Activated T-cell treated with anti-CD3 and anti-CD28 coated beads, Interleukin-2, amount 50 U/mL, for 72 hours (primary cell): ENCODE data around the gene ZSCAN25. TPM values are rescaled to one million over a fixed set of nuclear protein-coding genes. Genes with fewer than 3 reads are reported as not detected.
"Not testable (repeated sequence)": the region's sequence is repeated elsewhere in the genome, so short reads cannot be mapped to it uniquely, and the experiment has no call there.

Experiments used
- ATAC-seq, 2 donors: fragments of 150-1000 bp; cut with Tn5 transposase; replicated peaks in 1 of 2; 2 replicates each; pipeline ENCODE4 v1.10.0; 2021; ENCODE audit warnings: moderate library complexity in 2 of 2, mild to moderate bottlenecking in 1 of 2
- DNase-seq, 2 donors: peaks; one replicate each; pipeline ENCODE4 v3.0.0; 2021 to 2022; ENCODE audit warnings: mixed read lengths in 1 of 2
- H3K27ac Mint-ChIP-seq: one replicate; pipeline ENCODE4 v1.8.0; 2022; ENCODE audit warnings: mild to moderate bottlenecking, moderate library complexity, mixed read lengths
- H3K27me3 Mint-ChIP-seq: one replicate; pipeline ENCODE4 v1.8.0; 2022; ENCODE audit warnings: low read depth, mixed read lengths
- H3K36me3 Mint-ChIP-seq, 2 donors: one replicate each; pipeline ENCODE4 v1.8.0; 2022; ENCODE audit warnings: mixed read lengths in 2 of 2, mild to moderate bottlenecking in 1 of 2; ENCODE audit not compliant: insufficient read depth in 2 of 2
- H3K4me1 Mint-ChIP-seq: one replicate; pipeline ENCODE4 v1.8.0; 2022; ENCODE audit warnings: low read depth, mixed read lengths
- H3K4me3 Mint-ChIP-seq, 2 donors: one replicate each; pipeline ENCODE4 v1.8.0; 2022; ENCODE audit warnings: mild to moderate bottlenecking in 2 of 2, mixed read lengths in 2 of 2, moderate library complexity in 2 of 2
- H3K9me3 Mint-ChIP-seq, 2 donors: one replicate each; pipeline ENCODE4 v1.8.0; 2022; ENCODE audit warnings: mixed read lengths in 2 of 2
- total RNA-seq, 2 donors: library from RNA; stranded (reverse); gene quantifications; one replicate each; pipeline ENCODE4 v1.2.3, GENCODE V29; 2022

ZSCAN25 gene
- total RNA-seq, 2 donors from 2014 or later = 32.4 to 35.6 TPM

DNA sequence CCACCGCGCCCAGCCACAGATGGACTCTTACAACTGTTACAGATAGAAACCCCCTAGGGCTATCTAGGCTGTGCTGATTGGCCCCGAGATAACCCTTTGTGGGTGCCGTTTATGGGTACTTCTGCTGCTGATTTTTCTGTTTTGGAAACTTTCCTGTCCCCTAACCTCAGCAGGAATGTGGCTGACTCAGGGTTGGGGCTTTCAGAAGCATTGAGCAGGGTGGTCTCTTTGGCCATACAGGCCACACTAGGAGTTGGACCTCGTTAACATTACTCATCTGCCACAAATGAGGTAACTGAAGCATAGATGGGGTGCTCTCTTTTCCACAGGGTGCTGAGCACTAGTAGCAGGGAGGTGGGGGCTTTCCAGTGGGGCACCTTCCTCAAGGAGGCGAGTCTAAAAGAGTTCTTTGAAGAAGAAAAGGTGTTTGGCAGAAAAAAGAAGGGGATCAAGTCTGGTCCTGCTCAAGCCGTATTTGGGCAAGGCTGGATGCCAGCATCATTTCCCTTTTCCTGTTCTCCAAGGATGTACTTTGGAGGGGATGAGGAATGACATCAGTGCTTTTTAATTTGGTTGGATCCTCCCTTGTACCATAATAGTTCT is 6.4 kb downstream of the ZSCAN25 start:
- DNase-seq = peak; percentile 35 to 66
- H3K36me3 Mint-ChIP-seq = peaks cover 32 to 66% of the 10 kb centered on the region in 2 donors
- H3K4me1 Mint-ChIP-seq = peaks cover 87% of the 10 kb centered on the region
- H3K9me3 Mint-ChIP-seq = no peaks in the 10 kb centered on the region
- H3K27ac Mint-ChIP-seq = peak overlapping the region; percentile 97
- peak; percentile 65 to 70 for ATAC-seq
- no peaks in the 10 kb centered on the region for H3K27me3 Mint-ChIP-seq
- peak overlapping the region; percentile 94 to 97 for H3K4me3 Mint-ChIP-seq

GRCh38 chr7:99623702-99624447 is 7.1 kb downstream of the ZSCAN25 start:
- Mint-ChIP-seq H3K4me3 (peak overlapping the region; percentile 94 to 97), H3K4me1 (peaks cover 87% of the 10 kb centered on the region), H3K36me3 (peaks cover 38 to 68% of the 10 kb centered on the region in 2 donors), H3K27me3 (no peaks in the 10 kb centered on the region), H3K27ac (peak overlapping the region; percentile 97), H3K9me3 (no peaks in the 10 kb centered on the region)
- peak; percentile 62 to 68 for ATAC-seq
- DNase-seq = peak; percentile 61 to 65

- ATAC-seq = peak; percentile 76 to 78
- Mint-ChIP-seq H3K27me3 (no peaks in the 10 kb centered on the region), H3K4me1 (peaks cover 85% of the 10 kb centered on the region), H3K4me3 (peak overlapping the region; percentile 94 to 97), H3K36me3 (peaks cover 38 to 62% of the 10 kb centered on the region in 2 donors), H3K9me3 (no peaks in the 10 kb centered on the region), H3K27ac (peak overlapping the region; percentile 97)
- DNase-seq = peak; percentile 79 to 83
Observed at GRCh38 chr7:99624484-99624883, 7.7 kb downstream of the ZSCAN25 start.

- peaks cover 38 to 65% of the 10 kb centered on the region in 2 donors for H3K36me3 Mint-ChIP-seq
- peaks cover 89% of the 10 kb centered on the region for H3K4me1 Mint-ChIP-seq
- no peak for ATAC-seq
- H3K27ac Mint-ChIP-seq = peak overlapping the region; percentile 97
- peak overlapping the region; percentile 94 to 97 for H3K4me3 Mint-ChIP-seq
- H3K27me3 Mint-ChIP-seq = no peaks in the 10 kb centered on the region
- H3K9me3 Mint-ChIP-seq = no peaks in the 10 kb centered on the region
- peak in 1 of 2 donors; percentile 21 for DNase-seq
Observed at GRCh38 chr7:99625321-99625720, 8.6 kb downstream of the ZSCAN25 start.

DNA sequence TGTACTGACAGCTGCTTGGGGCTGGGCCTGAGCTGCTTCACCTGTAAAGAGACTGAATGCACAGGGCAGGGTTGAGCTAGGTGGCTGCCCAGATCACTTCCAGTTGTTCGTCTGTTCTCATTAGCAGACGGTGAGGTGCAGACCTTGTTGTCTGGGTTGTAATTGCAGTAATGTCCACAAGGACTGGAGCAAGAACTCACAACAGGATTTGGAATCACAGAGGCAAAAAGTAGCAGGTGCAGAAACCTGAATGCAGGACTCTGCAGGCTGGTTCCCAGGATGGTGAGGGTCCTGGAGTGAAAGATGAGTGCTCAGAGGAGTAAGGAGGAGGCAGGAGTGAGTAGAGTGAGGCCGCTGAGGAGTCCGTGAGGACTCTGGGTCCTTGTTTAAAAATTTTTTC is 9.2 kb downstream of the ZSCAN25 start:
- Mint-ChIP-seq H3K9me3 (no peaks in the 10 kb centered on the region), H3K27ac (peak overlapping the region; percentile 97), H3K4me1 (peaks cover 90% of the 10 kb centered on the region), H3K36me3 (peaks cover 40 to 64% of the 10 kb centered on the region in 2 donors), H3K4me3 (peak overlapping the region; percentile 94 to 97), H3K27me3 (no peaks in the 10 kb centered on the region)
- ATAC-seq = no peak
- no peak for DNase-seq

- no peak for ATAC-seq
- Mint-ChIP-seq H3K27ac (peak overlapping the region; percentile 97), H3K4me1 (peaks cover 90% of the 10 kb centered on the region), H3K27me3 (no peaks in the 10 kb centered on the region), H3K36me3 (peaks cover 43 to 61% of the 10 kb centered on the region in 2 donors), H3K4me3 (peak overlapping the region; percentile 94 to 97), H3K9me3 (no peaks in the 10 kb centered on the region)
- DNase-seq = no peak
Observed at GRCh38 chr7:99626661-99627060, 9.9 kb downstream of the ZSCAN25 start.

DNA sequence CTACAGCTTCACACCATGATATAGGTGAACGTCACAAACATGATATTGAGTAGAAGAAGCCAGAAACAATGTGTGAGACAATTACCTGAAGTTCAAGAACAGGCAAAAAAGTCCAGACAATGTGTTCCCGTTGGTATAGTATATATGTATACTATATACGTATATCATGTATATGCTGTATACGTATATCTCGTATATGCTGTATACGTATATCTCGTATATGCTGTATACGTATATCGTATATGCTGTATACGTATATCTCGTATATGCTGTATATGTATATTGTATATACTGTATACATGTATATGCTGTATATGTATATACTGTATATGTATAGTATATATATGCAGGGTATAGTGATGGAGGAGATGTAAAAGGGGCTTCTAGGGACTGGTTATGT is 10.8 kb downstream of the ZSCAN25 start:
- peaks cover 43 to 57% of the 10 kb centered on the region in 2 donors for H3K36me3 Mint-ChIP-seq
- no peaks in the 10 kb centered on the region for H3K27me3 Mint-ChIP-seq
- H3K27ac Mint-ChIP-seq = no peak overlapping the region
- peaks cover 91% of the 10 kb centered on the region for H3K4me1 Mint-ChIP-seq
- H3K9me3 Mint-ChIP-seq = no peaks in the 10 kb centered on the region
- ATAC-seq (no peak), DNase-seq (no peak)
- no peak overlapping the region for H3K4me3 Mint-ChIP-seq

DNA sequence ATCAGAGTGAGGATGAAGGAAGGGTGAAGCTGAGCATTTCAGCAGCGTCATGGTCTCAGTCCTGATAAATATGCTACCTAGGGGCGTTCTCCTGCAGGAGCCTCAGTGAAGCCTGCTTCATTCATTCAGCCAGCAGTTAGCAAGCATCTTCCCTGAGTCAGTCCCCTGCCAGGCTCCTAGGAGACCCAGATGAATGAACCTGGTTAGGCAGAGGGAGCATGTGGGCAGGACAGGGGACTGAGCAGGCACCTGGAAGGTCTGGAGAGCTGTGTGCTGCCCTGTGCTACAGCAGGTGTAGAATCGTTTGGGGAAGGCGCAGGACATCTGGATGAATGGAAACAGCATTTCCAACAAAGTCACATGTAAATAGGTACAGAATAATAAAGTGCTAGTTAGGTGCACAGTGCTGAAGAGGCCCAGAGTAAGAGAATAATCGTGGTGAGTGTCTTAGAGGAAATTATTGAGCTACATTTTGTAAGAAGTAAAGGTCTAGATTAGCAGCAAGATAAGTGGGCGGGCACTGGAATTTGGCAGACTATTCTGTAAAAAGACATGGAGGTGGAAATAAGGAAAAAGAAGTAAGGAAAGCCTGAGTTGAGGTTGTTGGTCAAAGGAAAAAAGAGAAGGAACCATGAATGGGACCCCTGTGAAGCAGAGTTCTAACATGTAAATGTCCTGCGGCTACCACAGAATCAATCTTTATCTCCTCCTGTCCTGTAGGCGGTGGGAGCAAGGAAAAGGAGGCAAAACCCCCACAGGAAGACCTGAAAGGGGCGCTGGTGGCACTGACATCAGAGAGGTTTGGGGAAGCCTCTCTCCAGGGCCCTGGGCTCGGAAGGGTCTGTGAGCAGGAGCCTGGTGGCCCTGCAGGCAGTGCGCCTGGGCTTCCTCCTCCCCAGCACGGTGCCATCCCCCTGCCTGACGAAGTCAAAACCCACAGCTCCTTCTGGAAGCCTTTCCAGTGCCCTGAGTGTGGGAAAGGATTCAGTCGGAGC is 12.0 kb downstream of the ZSCAN25 start:
- no peak for DNase-seq
- peak overlapping the region; percentile 76 for H3K27ac Mint-ChIP-seq
- no peaks in the 10 kb centered on the region for H3K27me3 Mint-ChIP-seq
- peaks cover 87% of the 10 kb centered on the region for H3K4me1 Mint-ChIP-seq
- no peaks in the 10 kb centered on the region for H3K9me3 Mint-ChIP-seq
- H3K4me3 Mint-ChIP-seq = no peak overlapping the region
- peaks cover 36 to 53% of the 10 kb centered on the region in 2 donors for H3K36me3 Mint-ChIP-seq
- ATAC-seq = no peak

- H3K27me3 Mint-ChIP-seq = no peaks in the 10 kb centered on the region
- no peak for DNase-seq
- peak overlapping the region; percentile 44 for H3K27ac Mint-ChIP-seq
- no peak overlapping the region for H3K4me3 Mint-ChIP-seq
- peaks cover 79% of the 10 kb centered on the region for H3K4me1 Mint-ChIP-seq
- H3K36me3 Mint-ChIP-seq = peaks cover 32 to 45% of the 10 kb centered on the region in 2 donors
- H3K9me3 Mint-ChIP-seq = no peaks in the 10 kb centered on the region
- no peak for ATAC-seq
Observed at GRCh38 chr7:99629643-99630042, 12.9 kb downstream of the ZSCAN25 start.

- Mint-ChIP-seq H3K4me3 (peak overlapping the region; percentile 53 to 66), H3K4me1 (peaks cover 72% of the 10 kb centered on the region), H3K27ac (peak overlapping the region; percentile 92), H3K27me3 (no peaks in the 10 kb centered on the region), H3K9me3 (no peaks in the 10 kb centered on the region), H3K36me3 (peaks cover 19 to 37% of the 10 kb centered on the region in 2 donors)
- DNase-seq (peak; percentile 42 to 52), ATAC-seq (peak; percentile 91 to 95)
Observed at GRCh38 chr7:99631295-99632109, 14.8 kb downstream of the ZSCAN25 start.

DNA sequence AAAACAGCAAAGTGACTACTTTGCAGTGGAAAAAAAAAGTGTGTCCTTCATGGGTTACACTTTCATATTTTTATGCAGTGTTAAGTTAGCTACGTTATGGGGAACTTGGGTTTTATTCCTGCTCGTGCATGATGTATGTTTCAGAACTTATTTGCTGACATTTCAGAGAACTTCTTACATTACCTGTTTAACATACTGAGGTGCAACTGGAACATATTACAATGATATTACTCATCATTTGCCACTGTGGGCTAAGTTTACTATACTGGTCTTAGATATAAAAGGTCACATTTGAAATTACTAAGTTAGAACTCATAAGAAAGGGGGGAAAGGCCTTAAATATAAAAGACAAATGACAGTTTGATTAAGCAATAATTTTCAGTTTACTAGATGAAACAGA is 20.7 kb downstream of the ZSCAN25 start:
- ATAC-seq = peak; percentile 89 to 91
- peaks cover 11 to 35% of the 10 kb centered on the region in 2 donors for H3K36me3 Mint-ChIP-seq
- peaks cover 79% of the 10 kb centered on the region for H3K4me1 Mint-ChIP-seq

GRCh38 chr7:99638731-99639130 is 22.0 kb downstream of the ZSCAN25 start:
- no peak for ATAC-seq
- DNase-seq = no peak
- Mint-ChIP-seq H3K36me3 (peaks cover 13 to 30% of the 10 kb centered on the region in 2 donors), H3K27me3 (no peaks in the 10 kb centered on the region), H3K4me1 (peaks cover 73% of the 10 kb centered on the region), H3K4me3 (no peak overlapping the region), H3K9me3 (peaks cover 0 to 4% of the 10 kb centered on the region in 2 donors), H3K27ac (no peak overlapping the region)

More for the DNA sequence above, 20.7 kb downstream of the ZSCAN25 start:
- H3K27me3 Mint-ChIP-seq, DNase-seq, H3K9me3 Mint-ChIP-seq: not testable (repeated sequence)
- peak overlapping the region; percentile 97 for H3K27ac Mint-ChIP-seq
- H3K4me3 Mint-ChIP-seq = peak overlapping the region; percentile 54 to 78
